ENCODE data around the gene COMT.

Gene COMT

GRCh38 chr22:20001082-20001638, 59.6 kb downstream of the COMT start:
- no peak for TF ChIP-seq CTCF (IDR thresholded peaks at IDR 0.05; ENCODE audit: low read depth, low read length, missing control alignments)
- Histone ChIP-seq H3K4me3 (ENCODE audit: low read depth, low read length) (no peak overlapping the region), H3K36me3 (replicated peaks) (no peaks in the 10 kb centered on the region), H3K27ac (no peak overlapping the region), H3K27me3 (replicated peaks) (peaks cover 5% of the 10 kb centered on the region)
- no peak for DNase-seq
- in situ Hi-C loops (cut with HindIII; ENCODE audit: low pct_ligation_motif_present, low sequenced_read_pairs): no loop called here

- Histone ChIP-seq H3K4me3 (ENCODE audit: low read depth, low read length) (no peak overlapping the region), H3K36me3 (replicated peaks) (no peaks in the 10 kb centered on the region), H3K27ac (no peak overlapping the region), H3K27me3 (replicated peaks) (peaks cover 2% of the 10 kb centered on the region)
- in situ Hi-C loops (cut with HindIII; ENCODE audit: low pct_ligation_motif_present, low sequenced_read_pairs): no loop called here
- no peak for TF ChIP-seq CTCF (IDR thresholded peaks at IDR 0.05; ENCODE audit: low read depth, low read length, missing control alignments)
- no peak for DNase-seq
Measured at GRCh38 chr22:20002128-20002527, 60.6 kb downstream of the COMT start.

- H3K27ac ChIP-seq: no peak overlapping the region
Measured at GRCh38 chr22:20002636-20003035, 61.1 kb downstream of the COMT start.

DNA sequence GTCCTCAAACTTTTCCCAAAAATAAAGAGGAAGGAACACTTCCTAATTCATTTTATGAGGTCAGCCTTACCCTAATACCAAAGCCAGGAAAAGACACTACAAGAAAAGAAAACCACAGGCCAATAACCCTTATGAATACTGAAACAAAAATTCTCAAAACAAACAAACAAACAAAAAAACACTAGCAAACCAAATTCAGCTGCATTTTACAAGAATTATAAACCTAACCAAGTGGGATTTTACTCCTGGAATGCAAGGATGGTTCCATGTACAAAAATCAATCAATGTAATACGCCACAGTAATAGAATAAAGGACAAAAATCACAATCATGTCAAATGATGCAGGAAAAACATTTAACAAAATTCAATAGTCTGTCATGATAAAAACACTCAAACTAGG, 61.7 kb downstream of the COMT start:
- in situ Hi-C loops (cut with HindIII; ENCODE audit: low pct_ligation_motif_present, low sequenced_read_pairs): no loop called here
- no peak for TF ChIP-seq CTCF (IDR thresholded peaks at IDR 0.05; ENCODE audit: low read depth, low read length, missing control alignments)
- DNase-seq: no peak
- no peaks in the 10 kb centered on the region for H3K36me3 ChIP-seq (replicated peaks)
- H3K27me3 ChIP-seq (replicated peaks): no peaks in the 10 kb centered on the region
- H3K27ac ChIP-seq: no peak overlapping the region
- no peak overlapping the region for H3K4me3 ChIP-seq (ENCODE audit: low read depth, low read length)

More at GRCh38 chr22:20002636-20003035, 61.1 kb downstream of the COMT start:
- H3K4me3 ChIP-seq (ENCODE audit: low read depth, low read length): no peak overlapping the region
- TF ChIP-seq CTCF (IDR thresholded peaks at IDR 0.05; ENCODE audit: low read depth, low read length, missing control alignments): no peak
- no peak for DNase-seq
- no peaks in the 10 kb centered on the region for H3K36me3 ChIP-seq (replicated peaks)
- in situ Hi-C loops (cut with HindIII; ENCODE audit: low pct_ligation_motif_present, low sequenced_read_pairs): no loop called here
- H3K27me3 ChIP-seq (replicated peaks): no peaks in the 10 kb centered on the region

DNA sequence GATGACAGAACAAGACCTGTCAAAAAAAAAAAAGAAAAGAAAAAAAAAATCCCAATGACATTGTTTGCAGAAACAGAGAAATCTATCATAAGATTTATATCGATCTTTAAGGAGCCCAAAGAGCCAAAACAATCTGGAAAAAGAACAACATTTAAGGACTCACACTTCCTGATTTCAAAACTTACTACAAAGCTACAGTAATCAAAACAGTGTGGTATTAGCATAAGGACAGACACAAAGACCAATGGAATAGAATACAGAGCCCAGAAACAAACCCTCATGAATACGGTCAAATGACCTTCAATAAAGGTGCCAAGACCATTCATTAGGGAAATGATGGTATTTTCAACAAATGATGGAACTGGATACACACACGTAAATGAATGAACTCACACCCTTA, 62.9 kb downstream of the COMT start:
- no peak for TF ChIP-seq CTCF (IDR thresholded peaks at IDR 0.05; ENCODE audit: low read depth, low read length, missing control alignments)
- no peaks in the 10 kb centered on the region for H3K27me3 ChIP-seq (replicated peaks)
- H3K27ac ChIP-seq: no peak overlapping the region
- no peaks in the 10 kb centered on the region for H3K36me3 ChIP-seq (replicated peaks)
- in situ Hi-C loops (cut with HindIII; ENCODE audit: low pct_ligation_motif_present, low sequenced_read_pairs): no loop called here
- H3K4me3 ChIP-seq (ENCODE audit: low read depth, low read length): no peak overlapping the region
- no peak for DNase-seq

Data from brain microvascular endothelial cell (primary cell).